GM12873 (cell line): ENCODE data around the gene HDDC2.

Experiments
- TF ChIP-seq, protein P1 (sequence below): IDR thresholded peaks from 2 replicates; pipeline ENCODE4 v1.5.1; 2012; ENCODE audit warnings: low read depth, mild to moderate bottlenecking, moderate library complexity, low read length, control low read depth; ENCODE audit not compliant: insufficient read depth; ENCODE audit errors: missing control alignments

HDDC2 gene

DNA sequence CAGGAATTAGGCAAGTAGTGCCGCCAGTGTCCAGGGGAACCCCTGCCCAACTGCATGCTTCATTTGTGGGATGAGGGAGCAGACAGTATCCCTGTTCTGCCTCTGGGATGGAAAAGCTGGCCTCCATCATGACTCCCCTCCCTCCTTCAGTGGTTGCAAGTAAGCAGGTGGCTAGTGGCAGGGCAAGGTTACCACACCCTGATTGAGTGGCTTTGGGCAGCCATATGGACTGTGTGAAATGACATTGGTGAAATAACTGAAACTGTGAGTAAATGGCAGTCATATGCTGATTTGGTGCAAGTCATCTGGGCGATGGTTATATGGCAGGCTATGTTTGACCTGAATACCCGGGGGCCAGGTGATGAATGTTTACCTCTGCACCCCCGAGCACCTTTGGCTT, 33.0 kb downstream of the HDDC2 start:
- TF ChIP-seq, protein P1, sequence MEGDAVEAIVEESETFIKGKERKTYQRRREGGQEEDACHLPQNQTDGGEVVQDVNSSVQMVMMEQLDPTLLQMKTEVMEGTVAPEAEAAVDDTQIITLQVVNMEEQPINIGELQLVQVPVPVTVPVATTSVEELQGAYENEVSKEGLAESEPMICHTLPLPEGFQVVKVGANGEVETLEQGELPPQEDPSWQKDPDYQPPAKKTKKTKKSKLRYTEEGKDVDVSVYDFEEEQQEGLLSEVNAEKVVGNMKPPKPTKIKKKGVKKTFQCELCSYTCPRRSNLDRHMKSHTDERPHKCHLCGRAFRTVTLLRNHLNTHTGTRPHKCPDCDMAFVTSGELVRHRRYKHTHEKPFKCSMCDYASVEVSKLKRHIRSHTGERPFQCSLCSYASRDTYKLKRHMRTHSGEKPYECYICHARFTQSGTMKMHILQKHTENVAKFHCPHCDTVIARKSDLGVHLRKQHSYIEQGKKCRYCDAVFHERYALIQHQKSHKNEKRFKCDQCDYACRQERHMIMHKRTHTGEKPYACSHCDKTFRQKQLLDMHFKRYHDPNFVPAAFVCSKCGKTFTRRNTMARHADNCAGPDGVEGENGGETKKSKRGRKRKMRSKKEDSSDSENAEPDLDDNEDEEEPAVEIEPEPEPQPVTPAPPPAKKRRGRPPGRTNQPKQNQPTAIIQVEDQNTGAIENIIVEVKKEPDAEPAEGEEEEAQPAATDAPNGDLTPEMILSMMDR = no peak

DNA sequence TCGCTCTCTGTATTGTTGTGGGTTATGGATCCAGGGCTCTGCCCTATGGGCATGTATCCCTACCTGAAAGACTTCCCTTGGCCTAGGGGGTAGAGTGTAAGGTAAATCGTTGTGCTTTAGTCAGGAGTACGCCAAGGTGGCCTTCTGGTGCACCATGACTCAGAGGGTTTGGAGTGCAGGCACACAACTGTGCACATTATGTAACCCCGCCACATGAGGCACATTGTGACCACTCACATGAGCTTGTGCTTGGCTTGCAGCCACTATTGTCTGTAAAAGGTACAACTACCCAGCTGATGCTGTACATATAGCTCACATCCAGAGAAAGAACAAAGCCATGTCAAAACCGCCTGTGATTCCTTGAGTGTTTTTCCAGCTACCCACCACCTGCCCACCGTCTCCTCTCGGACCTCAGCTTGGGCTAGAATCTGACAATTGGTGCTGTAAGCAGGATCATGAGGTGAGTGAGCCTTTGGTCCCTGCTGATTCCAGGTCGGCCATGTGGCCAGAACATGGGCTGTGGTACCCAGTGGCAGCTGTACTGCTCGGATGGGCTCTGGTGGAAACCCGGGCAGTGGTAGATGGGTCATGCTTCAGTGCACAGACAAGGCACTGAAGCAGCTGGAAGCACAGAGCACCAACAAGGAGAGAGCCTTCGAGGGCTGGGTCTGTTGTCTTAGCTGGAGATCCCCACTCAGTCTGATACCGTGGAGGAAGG, 33.8 kb downstream of the HDDC2 start:
- TF ChIP-seq, protein P1 = no peak

DNA sequence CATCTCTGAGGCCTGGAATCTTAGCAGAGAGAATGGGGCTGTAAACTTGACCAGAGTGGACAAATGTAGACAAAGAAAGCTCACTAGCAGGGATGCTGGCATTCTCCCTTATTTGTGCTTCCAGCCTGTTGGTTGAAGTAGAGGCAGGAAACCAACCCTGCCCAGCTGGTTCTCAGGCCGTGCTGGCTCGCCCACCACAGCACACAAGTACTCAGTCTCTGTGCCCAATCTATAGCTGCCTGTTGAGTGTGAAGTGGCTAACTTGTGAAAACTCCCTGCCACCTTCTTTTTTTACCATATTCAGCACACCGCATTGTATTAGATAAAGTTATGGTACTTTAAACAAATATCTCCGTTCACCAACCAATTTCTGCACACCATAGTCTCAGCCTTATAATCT, 37.3 kb downstream of the HDDC2 start:
- TF ChIP-seq, protein P1 = no peak

DNA sequence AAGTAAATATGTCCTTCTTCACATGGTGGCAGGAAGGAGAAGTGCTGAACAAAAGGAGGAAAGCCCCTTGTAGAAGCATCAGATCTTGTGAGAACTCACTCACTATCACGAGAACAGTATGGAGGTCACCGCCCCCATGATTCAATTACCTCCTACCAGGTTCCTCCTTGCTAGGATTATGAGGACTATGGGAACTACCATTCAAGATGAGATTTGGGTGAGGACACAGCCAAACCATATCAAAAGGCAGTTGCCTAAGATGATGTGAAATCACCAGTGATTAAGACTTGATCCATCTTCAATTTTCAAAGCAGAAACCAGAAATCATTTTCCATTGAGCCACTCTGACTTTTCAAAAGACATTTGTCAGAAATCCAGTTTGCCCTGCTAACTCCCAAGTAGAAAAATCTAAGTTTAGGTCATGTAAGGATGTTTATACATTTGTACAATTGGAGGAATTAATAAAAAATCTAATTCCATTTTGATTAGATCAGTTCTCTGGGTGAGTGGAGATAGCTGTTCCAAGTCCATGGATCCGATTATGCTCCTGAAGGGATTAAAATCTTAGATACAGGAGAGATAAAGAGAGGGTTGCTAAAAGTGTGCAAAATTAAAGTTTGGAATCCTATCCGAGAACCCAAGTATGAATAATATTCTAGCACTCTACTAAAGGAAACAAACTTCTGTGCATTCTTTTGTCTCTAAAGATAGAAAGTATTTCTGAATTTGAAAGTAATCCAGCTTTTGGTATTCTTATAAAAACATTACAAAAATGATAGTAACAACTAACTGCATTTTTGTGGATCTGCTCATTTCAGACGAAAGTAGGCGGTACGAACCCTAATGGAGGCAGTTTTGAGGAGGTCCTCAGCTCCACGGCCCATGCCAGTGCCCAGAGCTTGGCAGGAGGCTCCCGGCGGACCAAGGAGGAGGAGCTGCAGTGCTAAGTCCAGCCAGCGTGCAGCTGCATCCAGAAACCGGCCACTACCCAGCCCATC, 39.5 kb downstream of the HDDC2 start:
- TF ChIP-seq, protein P1 = no peak

DNA sequence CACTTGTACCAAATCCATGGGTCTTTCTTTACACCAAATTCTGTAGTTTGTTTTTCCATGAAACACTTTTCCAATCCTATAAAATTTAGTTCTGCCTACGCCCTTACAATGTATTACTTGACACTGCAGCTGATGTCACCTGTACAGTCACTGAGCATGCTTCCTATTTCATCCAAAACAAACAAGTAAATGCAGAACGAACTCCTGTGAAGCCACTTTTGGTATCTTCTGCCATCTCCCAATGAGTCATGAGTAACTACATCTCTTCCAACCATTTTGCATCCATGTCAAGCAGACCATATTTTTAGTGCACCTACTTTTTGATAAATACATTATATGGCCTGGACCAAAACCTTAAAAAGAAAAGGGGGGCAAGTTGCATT, 42.4 kb downstream of the HDDC2 start:
- TF ChIP-seq, protein P1 = no peak

DNA sequence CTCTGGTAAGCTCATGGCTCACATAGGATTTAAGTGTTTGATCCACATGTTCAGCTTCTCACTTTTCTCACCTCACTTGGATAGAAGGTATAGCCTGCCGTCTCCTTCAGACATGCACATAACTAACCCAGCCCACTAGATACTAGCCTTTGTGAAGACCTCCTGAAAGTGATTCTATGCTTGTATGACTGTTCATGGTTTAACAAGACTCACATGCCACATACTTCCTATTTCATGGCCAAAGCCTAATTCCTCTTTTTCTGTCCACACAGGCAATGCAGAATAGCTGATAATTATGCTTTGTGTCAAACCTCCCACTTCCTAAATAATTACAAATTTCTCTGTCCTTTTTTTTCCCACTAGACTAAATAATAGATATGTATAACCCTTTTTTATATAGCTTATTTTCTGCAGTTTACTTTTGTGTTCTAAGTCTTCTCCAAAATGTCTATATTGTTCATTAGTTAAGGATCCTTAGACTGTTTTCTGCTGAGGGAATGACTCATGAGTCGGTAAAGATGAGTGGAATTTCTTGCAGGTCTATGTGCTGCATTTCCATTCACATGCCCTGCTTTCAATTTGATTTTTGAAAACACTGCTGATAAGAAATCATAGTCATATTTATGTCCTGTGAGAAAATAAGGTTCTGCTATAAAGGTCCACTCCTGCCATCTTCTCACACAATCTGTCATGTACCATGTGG, 43.0 kb downstream of the HDDC2 start:
- TF ChIP-seq, protein P1 = no peak

DNA sequence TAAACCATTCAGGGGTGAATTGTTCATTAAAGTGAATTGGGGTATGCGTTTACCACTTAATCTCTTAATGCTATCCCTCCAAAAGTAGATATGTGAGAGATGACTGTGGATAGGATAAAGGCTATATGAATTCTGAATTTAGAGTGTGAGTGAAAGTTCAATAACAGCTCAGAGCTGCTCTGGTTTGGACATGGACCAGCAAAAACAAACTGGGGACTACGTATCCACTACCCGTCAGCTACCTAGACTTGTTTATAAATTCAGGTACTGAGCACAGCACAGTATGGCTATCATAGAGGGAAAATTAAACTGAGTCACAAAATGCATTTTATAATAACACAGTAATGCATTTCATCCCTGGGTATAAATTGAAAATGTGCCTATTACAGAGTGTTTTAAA, 44.4 kb downstream of the HDDC2 start:
- TF ChIP-seq, protein P1 = no peak
